ENCODE measurements around the gene EIF3I.

The EIF3I gene

DNA sequence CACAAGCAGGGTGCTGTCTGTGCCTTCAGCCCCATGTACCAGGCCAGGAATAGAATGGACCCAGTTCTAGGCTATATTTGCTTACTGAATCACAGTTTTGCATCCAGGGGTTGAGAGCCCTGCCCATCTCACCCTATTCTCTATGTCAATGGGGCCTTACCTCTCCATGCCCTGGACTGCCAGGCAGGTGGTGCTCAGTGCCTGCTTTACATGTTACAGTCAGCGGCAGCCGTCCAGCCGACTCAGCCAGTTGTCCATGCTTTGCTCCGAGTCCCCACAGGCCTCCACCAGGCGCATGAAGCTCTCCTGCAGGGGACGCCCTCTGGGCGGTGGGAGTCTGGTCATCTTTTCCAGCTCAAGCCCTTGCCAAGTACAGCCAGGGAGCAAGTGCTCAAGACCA lies 12.6 kb downstream of the EIF3I start:
- no peaks in the 10 kb centered on the region for H3K9me3 Mint-ChIP-seq
- H3K4me1 Mint-ChIP-seq (ENCODE audit: low read depth) = peaks cover 2% of the 10 kb centered on the region
- no peaks in the 10 kb centered on the region for H3K27me3 Mint-ChIP-seq (ENCODE audit: low read depth)
- peaks cover 6% of the 10 kb centered on the region for H3K36me3 Mint-ChIP-seq (ENCODE audit: low read depth)
- no peak overlapping the region for H3K27ac Mint-ChIP-seq
- H3K4me3 Mint-ChIP-seq = no peak overlapping the region

DNA sequence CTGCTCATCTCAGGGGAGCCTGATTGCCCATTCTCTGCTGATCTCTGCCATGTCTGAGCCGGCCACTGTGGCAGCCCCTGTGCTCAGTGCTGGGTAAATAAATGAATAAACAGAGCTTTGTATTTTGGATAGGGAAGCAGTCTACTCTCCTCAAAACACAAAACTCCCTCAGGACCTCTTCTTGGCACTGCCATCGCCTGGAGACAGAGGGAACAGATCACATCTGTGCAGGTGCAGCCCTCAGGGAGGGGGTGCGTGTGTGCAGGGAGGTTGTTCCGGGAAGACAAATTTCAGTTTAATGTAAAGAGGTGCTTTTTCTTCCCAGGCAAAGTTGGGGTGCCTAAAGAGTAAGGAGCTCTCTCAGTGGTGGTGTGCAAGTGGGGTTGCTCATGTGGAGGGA lies 17.1 kb downstream of the EIF3I start:
- H3K4me3 Mint-ChIP-seq = peak overlapping the region; percentile 81
- H3K27ac Mint-ChIP-seq = no peak overlapping the region
- no peaks in the 10 kb centered on the region for H3K27me3 Mint-ChIP-seq (ENCODE audit: low read depth)
- peaks cover 2% of the 10 kb centered on the region for H3K36me3 Mint-ChIP-seq (ENCODE audit: low read depth)
- H3K4me1 Mint-ChIP-seq (ENCODE audit: low read depth) = peaks cover 3% of the 10 kb centered on the region
- no peaks in the 10 kb centered on the region for H3K9me3 Mint-ChIP-seq

DNA sequence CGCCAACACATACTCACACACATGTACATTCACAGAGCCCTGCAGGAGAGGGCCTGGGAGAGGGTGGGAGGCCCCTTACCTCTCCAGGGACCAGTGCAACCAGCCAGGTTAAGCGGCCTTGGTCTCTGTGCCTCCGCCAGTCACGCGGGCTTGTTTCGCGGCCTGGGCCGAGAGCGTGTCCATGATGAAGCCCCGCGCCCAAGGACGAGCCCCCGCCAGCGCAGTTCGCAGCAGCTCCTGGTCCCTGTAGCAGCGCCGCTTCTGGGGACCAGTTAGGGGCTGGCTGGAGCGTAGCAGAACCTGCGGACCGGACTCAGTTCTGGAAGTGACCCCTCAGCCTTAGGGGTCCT lies 17.6 kb downstream of the EIF3I start:
- H3K4me1 Mint-ChIP-seq (ENCODE audit: low read depth) = peaks cover 3% of the 10 kb centered on the region
- no peak overlapping the region for H3K27ac Mint-ChIP-seq
- no peaks in the 10 kb centered on the region for H3K9me3 Mint-ChIP-seq
- peaks cover 2% of the 10 kb centered on the region for H3K36me3 Mint-ChIP-seq (ENCODE audit: low read depth)
- H3K4me3 Mint-ChIP-seq = peak overlapping the region; percentile 81
- no peaks in the 10 kb centered on the region for H3K27me3 Mint-ChIP-seq (ENCODE audit: low read depth)

DNA sequence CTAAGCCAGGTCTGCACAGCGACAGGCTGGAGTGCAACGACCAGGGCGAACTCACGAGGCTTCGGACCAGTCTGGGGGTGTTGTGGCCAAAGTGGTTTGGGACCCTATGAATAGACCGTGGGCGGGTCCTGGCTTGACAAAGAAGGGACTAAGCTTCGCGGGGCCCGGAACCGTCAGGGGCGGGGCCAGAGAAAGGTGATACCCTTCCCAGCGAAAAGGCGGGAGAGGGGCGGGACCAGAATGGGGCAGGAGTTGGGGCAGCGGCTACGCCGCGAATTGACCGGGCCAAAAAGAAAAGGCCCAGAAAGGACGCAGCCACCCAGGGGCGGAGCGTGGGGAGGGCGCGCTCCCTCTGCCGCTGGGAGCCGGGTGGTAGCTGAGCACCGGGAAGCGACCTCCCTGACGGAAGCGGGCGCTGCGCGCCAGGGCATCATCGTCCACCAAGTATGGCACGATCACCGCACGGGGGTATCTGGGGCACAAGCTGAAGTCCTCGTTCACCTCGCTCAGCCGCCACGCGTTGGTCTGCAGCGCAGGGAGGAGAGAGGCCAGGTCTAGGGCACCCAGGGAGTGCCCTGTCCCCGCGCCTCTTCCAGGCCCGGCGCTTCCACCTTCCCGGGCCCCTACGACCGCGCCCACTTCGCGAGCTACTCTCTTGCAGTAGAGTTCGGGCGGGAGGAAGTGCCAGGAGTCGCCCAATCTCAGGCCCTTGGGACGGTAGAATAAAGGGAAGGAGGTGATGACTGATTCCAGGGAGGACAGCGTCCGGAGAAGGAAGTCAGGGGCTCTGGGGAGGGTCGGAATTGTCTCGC lies 18.1 kb downstream of the EIF3I start:
- peak overlapping the region; percentile 81 for H3K4me3 Mint-ChIP-seq
- no peaks in the 10 kb centered on the region for H3K27me3 Mint-ChIP-seq (ENCODE audit: low read depth)
- peaks cover 2% of the 10 kb centered on the region for H3K36me3 Mint-ChIP-seq (ENCODE audit: low read depth)
- no peak overlapping the region for H3K27ac Mint-ChIP-seq
- no peaks in the 10 kb centered on the region for H3K9me3 Mint-ChIP-seq
- peaks cover 3% of the 10 kb centered on the region for H3K4me1 Mint-ChIP-seq (ENCODE audit: low read depth)

DNA sequence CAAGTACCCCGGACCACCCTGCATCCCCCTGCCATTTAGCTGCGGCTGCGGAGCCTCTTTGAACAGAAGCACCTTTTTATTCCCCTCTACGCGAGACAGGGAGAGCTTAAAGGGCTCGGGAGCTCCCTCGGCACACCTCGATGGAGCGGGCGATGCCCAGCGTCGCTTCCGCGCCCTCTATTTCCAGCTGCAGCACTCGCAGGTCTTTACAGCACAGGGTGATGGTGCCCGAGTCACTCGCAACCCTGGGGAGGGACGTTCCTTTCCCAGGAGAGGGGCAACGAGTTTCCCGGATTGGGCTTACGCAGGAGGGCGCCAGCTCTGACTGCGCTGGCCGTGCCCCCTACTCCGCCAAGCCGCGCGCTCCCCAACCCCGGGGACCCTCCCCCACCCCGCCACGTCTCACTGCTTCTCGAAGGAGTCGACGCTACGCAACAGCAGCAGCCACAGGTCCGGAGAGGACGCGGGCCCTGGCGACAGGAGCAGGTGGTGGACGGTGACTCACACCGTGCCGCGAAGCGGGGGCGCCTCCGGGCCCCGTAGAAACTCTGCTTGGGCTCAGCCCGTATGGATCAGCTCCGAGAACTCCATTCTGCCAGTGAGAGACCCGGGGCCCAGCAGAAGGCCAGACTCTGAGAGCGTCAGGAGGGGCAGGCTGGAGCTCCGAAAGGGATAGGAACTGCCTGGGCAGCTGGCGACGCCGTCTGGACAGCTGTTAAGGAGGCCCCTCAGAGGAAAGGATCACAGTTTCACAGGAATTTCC lies 19.0 kb downstream of the EIF3I start:
- Mint-ChIP-seq H3K9me3 (no peaks in the 10 kb centered on the region), H3K27me3 (ENCODE audit: low read depth) (no peaks in the 10 kb centered on the region), H3K4me1 (ENCODE audit: low read depth) (peaks cover 3% of the 10 kb centered on the region), H3K36me3 (ENCODE audit: low read depth) (peaks cover under 1% of the 10 kb centered on the region), H3K4me3 (peak overlapping the region; percentile 81), H3K27ac (no peak overlapping the region)

DNA sequence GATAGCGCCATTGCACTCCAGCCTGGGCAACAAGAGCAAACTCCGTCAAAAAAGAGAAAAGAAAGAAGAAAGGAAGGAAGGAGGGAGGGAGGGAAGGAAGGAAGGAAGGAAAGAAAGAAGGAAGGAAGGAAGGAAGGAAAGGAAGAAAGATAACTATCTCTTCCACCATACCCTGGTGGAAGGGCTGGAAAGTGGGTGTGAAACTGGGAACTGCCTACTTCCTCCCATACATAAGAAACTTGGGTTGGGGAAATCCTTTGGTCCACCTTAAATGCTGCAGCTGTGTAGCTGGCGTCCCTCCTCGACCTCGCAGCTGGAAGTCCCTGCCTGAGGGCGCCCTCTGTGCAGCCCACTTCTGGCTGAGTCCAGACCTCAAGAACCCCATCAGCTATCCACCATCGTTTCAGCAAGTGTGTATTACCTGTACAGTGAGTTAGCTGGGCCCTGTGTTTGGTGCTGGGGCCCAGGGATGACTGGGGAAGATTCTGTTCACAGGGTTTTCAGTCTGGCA lies 20.2 kb downstream of the EIF3I start:
- Mint-ChIP-seq H3K4me1 (ENCODE audit: low read depth) (peaks cover 12% of the 10 kb centered on the region), H3K9me3 (no peaks in the 10 kb centered on the region), H3K27ac (peak overlapping the region; percentile 14), H3K27me3 (ENCODE audit: low read depth) (no peaks in the 10 kb centered on the region), H3K36me3 (ENCODE audit: low read depth) (no peaks in the 10 kb centered on the region), H3K4me3 (no peak overlapping the region)

DNA sequence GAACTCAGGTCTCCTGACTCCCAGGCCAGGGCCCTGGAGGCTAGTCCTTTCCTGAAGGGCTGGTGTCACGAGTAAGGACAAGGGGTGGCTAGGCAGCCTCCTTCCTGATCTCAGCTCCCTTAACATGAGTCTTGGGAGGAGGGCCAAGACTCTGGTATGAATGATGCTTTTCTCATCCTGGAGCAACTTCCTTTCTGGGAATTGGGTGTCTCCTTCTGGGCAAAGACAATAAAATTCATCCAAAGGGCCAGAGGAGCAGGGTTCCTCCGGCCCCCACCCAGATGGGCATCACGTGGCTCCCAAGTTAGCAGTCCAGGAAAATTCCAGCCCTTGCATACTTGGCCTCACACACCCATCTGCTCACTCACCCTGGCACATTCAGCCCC lies 24.7 kb downstream of the EIF3I start, which contains the start of gene FAM167B:
FAM167B (plus strand) TSS at position 335 of the 386 bp plus-strand sequence. CDS start 200 bp downstream, outside the sequence.
- Mint-ChIP-seq H3K27ac (peak within 1 kb of the TSS; percentile 97), H3K9me3 (no peaks in the 10 kb centered on the region), H3K4me1 (ENCODE audit: low read depth) (peaks cover 36% of the 10 kb centered on the region), H3K4me3 (peak within 1 kb of the TSS; percentile 80), H3K36me3 (ENCODE audit: low read depth) (peaks cover 4% of the 10 kb centered on the region), H3K27me3 (ENCODE audit: low read depth) (no peaks in the 10 kb centered on the region)

DNA sequence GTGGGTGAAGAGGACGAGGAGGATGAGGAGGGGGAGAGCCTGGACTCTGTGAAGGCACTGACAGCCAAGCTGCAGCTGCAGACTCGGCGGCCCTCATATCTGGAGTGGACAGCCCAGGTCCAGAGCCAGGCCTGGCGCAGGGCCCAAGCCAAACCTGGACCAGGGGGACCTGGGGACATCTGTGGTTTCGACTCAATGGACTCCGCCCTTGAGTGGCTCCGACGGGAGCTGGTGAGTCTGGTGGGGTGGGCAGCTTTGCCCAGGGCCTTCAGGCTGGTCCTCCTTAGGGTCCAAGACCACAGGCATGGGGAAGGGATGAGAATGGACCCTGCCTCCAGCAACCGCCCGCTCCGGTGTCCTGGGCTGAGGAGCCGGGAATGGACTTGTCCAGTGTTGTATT lies 25.2 kb downstream of the EIF3I start:
- peaks cover 37% of the 10 kb centered on the region for H3K4me1 Mint-ChIP-seq (ENCODE audit: low read depth)
- peak overlapping the region; percentile 97 for H3K27ac Mint-ChIP-seq
- no peak overlapping the region for H3K4me3 Mint-ChIP-seq

DNA sequence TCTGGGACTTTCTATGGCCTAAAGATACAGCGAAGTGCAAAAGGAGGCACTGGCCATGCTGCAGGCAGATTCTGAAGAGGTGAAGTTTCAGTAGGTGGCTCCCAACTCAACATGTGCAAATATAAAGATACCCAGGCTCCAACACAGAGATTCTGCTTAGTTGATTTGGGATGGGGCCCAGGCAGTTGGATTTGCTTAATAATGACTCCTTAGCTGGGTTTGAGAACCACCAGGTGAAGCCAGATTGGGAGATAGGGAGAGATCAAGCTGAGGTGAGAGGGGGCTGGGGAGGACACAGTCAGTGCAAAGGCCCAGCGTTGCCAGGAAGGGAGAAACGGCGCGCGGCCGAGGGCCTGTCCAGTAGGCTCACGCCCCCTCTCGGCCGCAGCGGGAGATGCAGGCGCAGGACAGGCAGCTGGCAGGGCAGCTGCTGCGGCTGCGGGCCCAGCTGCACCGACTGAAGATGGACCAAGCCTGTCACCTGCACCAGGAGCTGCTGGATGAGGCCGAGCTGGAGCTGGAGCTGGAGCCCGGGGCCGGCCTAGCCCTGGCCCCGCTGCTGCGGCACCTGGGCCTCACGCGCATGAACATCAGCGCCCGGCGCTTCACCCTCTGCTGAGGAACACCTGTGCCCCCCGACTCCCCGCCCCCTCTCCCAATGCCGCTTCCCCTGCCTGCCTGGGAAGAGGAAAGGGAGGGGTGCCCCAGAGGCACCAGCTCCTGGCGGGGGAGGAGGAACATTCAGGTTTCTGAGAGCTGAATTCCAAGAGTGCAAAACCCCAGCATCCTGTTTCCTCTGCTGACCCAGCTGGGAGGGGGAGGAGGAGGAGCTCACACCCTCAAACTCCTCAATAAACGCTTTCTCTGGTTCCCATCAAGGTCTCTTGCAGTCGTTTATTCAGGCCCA lies 26.0 kb downstream of the EIF3I start:
- Mint-ChIP-seq H3K4me3 (peak overlapping the region; percentile 99), H3K27me3 (ENCODE audit: low read depth) (no peaks in the 10 kb centered on the region), H3K27ac (peak overlapping the region; percentile 98), H3K9me3 (no peaks in the 10 kb centered on the region), H3K36me3 (ENCODE audit: low read depth) (peaks cover 15% of the 10 kb centered on the region), H3K4me1 (ENCODE audit: low read depth) (peaks cover 40% of the 10 kb centered on the region)

More for the DNA sequence above, 25.2 kb downstream of the EIF3I start:
- H3K36me3 Mint-ChIP-seq (ENCODE audit: low read depth) = peaks cover 8% of the 10 kb centered on the region
- no peaks in the 10 kb centered on the region for H3K27me3 Mint-ChIP-seq (ENCODE audit: low read depth)
- H3K9me3 Mint-ChIP-seq = no peaks in the 10 kb centered on the region

DNA sequence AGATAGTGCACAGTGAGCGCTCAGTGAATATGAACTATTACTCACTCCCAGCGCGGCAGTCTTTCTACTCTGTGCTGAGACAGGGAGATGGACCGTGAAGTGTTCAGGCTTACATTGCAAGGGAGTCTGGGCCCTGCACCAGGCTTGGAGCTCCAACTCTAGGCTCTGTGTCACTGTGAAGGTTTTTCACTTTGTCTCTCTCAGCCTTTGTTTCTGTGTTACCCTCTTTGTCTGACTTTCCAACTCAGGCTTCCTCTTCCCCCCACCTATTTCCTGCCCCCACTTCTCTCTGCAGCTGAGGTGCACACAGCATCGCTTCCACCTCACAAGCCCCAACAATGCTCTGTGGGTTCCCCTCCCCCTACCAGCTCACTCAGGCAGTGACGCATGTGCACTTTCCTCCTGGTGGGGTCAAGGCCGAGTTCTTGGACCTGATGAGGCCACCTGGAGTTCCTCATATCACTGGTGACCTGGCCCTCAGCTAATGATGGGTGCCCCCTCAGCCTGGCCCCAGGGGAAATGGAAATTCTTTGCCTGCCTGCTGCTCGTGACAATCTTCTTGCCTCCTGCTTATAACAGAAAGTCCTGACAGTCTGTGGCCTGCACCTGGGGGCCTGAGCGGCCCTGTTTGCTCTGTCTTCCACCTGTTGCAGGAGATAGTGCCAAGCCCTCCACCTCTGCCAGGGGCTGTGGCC lies 27.8 kb downstream of the EIF3I start:
- Mint-ChIP-seq H3K9me3 (no peaks in the 10 kb centered on the region), H3K27ac (peak overlapping the region; percentile 98), H3K4me1 (ENCODE audit: low read depth) (peaks cover 49% of the 10 kb centered on the region), H3K36me3 (ENCODE audit: low read depth) (peaks cover 21% of the 10 kb centered on the region), H3K4me3 (peak overlapping the region; percentile 99), H3K27me3 (ENCODE audit: low read depth) (no peaks in the 10 kb centered on the region)

DNA sequence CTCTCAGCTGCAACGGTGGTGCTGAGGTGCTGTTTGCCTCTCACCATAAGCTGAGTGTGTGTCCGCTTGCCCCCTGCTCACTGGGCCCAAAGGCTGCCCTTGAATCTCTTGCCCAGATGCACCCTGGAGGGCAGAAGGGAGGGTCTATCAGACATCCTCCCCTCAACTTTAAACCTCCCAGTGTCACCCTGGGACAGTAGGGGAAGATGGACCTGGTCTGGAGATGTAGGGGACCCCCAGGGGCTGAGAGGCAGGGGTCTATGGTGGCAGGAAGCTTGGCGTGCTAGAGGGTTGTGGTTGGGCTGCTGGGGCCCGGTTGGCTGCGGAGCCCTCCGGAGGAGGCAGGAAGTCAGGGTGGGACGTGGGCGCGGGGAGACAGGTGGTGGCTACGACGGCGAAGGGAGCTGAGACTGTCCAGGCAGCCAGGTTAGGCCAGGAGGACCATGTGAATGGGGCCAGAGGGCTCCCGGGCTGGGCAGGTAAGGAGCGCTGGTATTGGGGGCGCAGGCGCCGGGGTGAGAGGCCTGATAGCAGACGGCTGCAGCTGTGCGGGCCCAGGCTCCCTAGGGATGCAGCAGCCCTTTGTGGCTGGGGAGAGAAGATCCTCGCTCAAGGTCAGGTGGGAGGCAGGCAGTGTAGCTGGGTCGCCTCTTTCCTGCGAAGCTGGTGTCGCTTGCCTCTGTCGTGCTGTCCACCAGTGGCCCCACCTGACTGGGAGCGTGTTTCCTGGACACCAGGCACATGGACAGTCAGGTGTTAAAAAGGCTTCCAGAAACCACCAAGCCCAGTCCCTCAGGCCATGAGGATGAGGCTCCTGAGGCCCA lies 28.9 kb downstream of the EIF3I start, which contains the start of gene LCK:
LCK (plus strand) TSS at position 373 of the 824 bp plus-strand sequence. CDS start 23,065 bp downstream, outside the sequence.
- Mint-ChIP-seq H3K27ac (peak within 1 kb of the TSS; percentile 98), H3K4me1 (ENCODE audit: low read depth) (peaks cover 54% of the 10 kb centered on the region), H3K4me3 (peak within 1 kb of the TSS; percentile 99), H3K27me3 (ENCODE audit: low read depth) (no peaks in the 10 kb centered on the region), H3K9me3 (no peaks in the 10 kb centered on the region), H3K36me3 (ENCODE audit: low read depth) (peaks cover 26% of the 10 kb centered on the region)

DNA sequence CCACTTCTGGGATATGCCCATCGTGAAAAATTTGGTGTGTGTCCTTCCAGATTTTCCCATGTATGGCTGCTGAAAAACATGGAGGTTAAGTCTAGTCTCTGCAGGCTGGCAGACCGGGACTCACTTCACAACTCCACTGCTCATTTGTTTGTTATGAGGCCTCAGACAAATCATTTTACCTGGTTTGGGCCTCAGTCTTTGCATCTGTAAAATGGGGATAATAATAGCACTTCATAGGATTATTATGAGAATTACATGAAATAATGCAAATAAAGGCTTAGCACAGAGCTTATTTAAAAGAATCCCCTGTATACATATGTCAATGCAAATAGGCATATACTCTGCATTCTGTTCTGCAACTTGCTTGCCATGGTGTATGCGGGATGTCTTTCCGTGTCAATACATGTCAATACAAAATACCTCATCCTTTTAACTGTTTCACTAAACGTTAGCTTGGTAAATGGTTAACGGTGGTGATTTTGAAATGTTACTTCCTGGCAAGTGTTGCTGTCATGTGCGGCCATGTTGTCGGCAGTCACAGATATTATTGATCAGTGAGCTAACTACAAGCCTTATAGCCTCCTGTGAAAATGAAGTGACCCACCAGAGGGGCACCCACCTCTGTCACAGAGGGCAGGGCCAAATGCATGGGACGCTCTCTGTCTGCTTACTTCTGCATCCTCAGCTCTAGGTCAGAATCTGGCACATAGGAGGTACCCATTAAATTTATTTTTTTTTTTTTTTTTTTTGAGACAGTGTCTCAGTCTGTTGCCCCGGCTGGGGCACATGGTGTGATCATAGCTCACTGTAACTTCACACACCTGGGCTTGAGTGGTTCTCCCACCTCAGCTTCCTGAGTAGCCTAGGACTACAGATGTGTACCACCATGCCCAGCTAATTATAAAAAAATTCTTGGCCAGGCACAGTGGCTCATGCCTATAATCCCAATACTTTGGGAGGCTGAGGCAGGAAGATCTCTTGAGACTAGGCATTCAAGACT lies 33.2 kb downstream of the EIF3I start:
- Mint-ChIP-seq H3K4me1 (ENCODE audit: low read depth) (peaks cover 41% of the 10 kb centered on the region), H3K27ac (peak overlapping the region; percentile 86), H3K4me3 (peak overlapping the region; percentile 85), H3K36me3 (ENCODE audit: low read depth) (peaks cover 41% of the 10 kb centered on the region), H3K9me3 (no peaks in the 10 kb centered on the region), H3K27me3 (ENCODE audit: low read depth) (no peaks in the 10 kb centered on the region)
